ENCODE measurements around the gene AFAP1L2.

Gene AFAP1L2

GRCh38 chr10:114397651-114398145 is 6.6 kb downstream of the AFAP1L2 start:
- Histone ChIP-seq H3K27ac (ENCODE audit: low read length) (peak overlapping the region; percentile 71), H3K27me3 (ENCODE audit: control insufficient read depth in 1 of 2, insufficient read depth in 2 of 2, low read length in 2 of 2) (no peaks in the 10 kb centered on the region), H3K9me3 (ENCODE audit: control insufficient read depth in 2 of 2, low read length in 2 of 2) (no peaks in the 10 kb centered on the region), H3K36me3 (ENCODE audit: control insufficient read depth in 2 of 2, insufficient read depth in 2 of 2, low read length in 2 of 2) (no peaks in the 10 kb centered on the region), H3K4me1 (ENCODE audit: control insufficient read depth, insufficient read depth, low read length) (peaks cover 75% of the 10 kb centered on the region), H3K4me3 (ENCODE audit: low read length in 2 of 2) (peak overlapping the region; percentile 36 to 65), H3K9ac (ENCODE audit: low read length in 2 of 2) (peak overlapping the region; percentile 52 to 60)

GRCh38 chr10:114396464-114396863 is 7.8 kb downstream of the AFAP1L2 start:
- Histone ChIP-seq H3K4me3 (ENCODE audit: low read length in 2 of 2) (peak overlapping the region in 1 of 2 donors; percentile 65), H3K27ac (ENCODE audit: low read length) (no peak overlapping the region), H3K4me1 (ENCODE audit: control insufficient read depth, insufficient read depth, low read length) (peaks cover 67% of the 10 kb centered on the region), H3K36me3 (ENCODE audit: control insufficient read depth in 2 of 2, insufficient read depth in 2 of 2, low read length in 2 of 2) (no peaks in the 10 kb centered on the region), H3K27me3 (ENCODE audit: control insufficient read depth in 1 of 2, insufficient read depth in 2 of 2, low read length in 2 of 2) (no peaks in the 10 kb centered on the region), H3K9ac (ENCODE audit: low read length in 2 of 2) (no peak overlapping the region), H3K9me3 (ENCODE audit: control insufficient read depth in 2 of 2, low read length in 2 of 2) (no peaks in the 10 kb centered on the region)

- Histone ChIP-seq H3K27ac (ENCODE audit: low read length) (no peak overlapping the region), H3K4me3 (ENCODE audit: low read length in 2 of 2) (no peak overlapping the region), H3K9ac (ENCODE audit: low read length in 2 of 2) (no peak overlapping the region), H3K27me3 (ENCODE audit: control insufficient read depth in 1 of 2, insufficient read depth in 2 of 2, low read length in 2 of 2) (no peaks in the 10 kb centered on the region), H3K9me3 (ENCODE audit: control insufficient read depth in 2 of 2, low read length in 2 of 2) (no peaks in the 10 kb centered on the region), H3K4me1 (ENCODE audit: control insufficient read depth, insufficient read depth, low read length) (peaks cover 60% of the 10 kb centered on the region), H3K36me3 (ENCODE audit: control insufficient read depth in 2 of 2, insufficient read depth in 2 of 2, low read length in 2 of 2) (no peaks in the 10 kb centered on the region)
These were observed 8.8 kb downstream of the AFAP1L2 start for GRCh38 chr10:114395366-114396022.

- Histone ChIP-seq H3K4me1 (ENCODE audit: control insufficient read depth, insufficient read depth, low read length) (peaks cover 56% of the 10 kb centered on the region), H3K27ac (ENCODE audit: low read length) (peak overlapping the region; percentile 41), H3K4me3 (ENCODE audit: low read length in 2 of 2) (no peak overlapping the region), H3K9ac (ENCODE audit: low read length in 2 of 2) (no peak overlapping the region), H3K27me3 (ENCODE audit: control insufficient read depth in 1 of 2, insufficient read depth in 2 of 2, low read length in 2 of 2) (no peaks in the 10 kb centered on the region), H3K36me3 (ENCODE audit: control insufficient read depth in 2 of 2, insufficient read depth in 2 of 2, low read length in 2 of 2) (no peaks in the 10 kb centered on the region), H3K9me3 (ENCODE audit: control insufficient read depth in 2 of 2, low read length in 2 of 2) (no peaks in the 10 kb centered on the region)
These were observed 9.8 kb downstream of the AFAP1L2 start for GRCh38 chr10:114394531-114394930.

GRCh38 chr10:114393886-114394285 is 10.4 kb downstream of the AFAP1L2 start:
- H3K9me3 ChIP-seq (ENCODE audit: control insufficient read depth in 2 of 2, low read length in 2 of 2), result no peaks in the 10 kb centered on the region
- peak overlapping the region in 1 of 2 donors; percentile 5 for H3K9ac ChIP-seq (ENCODE audit: low read length in 2 of 2)
- peaks cover 55% of the 10 kb centered on the region for H3K4me1 ChIP-seq (ENCODE audit: control insufficient read depth, insufficient read depth, low read length)
- H3K4me3 ChIP-seq (ENCODE audit: low read length in 2 of 2), result peak overlapping the region in 1 of 2 donors; percentile 61
- H3K36me3 ChIP-seq (ENCODE audit: control insufficient read depth in 2 of 2, insufficient read depth in 2 of 2, low read length in 2 of 2), result no peaks in the 10 kb centered on the region
- peak overlapping the region; percentile 41 for H3K27ac ChIP-seq (ENCODE audit: low read length)
- no peaks in the 10 kb centered on the region for H3K27me3 ChIP-seq (ENCODE audit: control insufficient read depth in 1 of 2, insufficient read depth in 2 of 2, low read length in 2 of 2)

GRCh38 chr10:114393482-114393881 is 10.8 kb downstream of the AFAP1L2 start:
- Histone ChIP-seq H3K4me3 (ENCODE audit: low read length in 2 of 2) (peak overlapping the region in 1 of 2 donors; percentile 61), H3K36me3 (ENCODE audit: control insufficient read depth in 2 of 2, insufficient read depth in 2 of 2, low read length in 2 of 2) (no peaks in the 10 kb centered on the region), H3K4me1 (ENCODE audit: control insufficient read depth, insufficient read depth, low read length) (peaks cover 54% of the 10 kb centered on the region), H3K27ac (ENCODE audit: low read length) (peak overlapping the region; percentile 41), H3K9ac (ENCODE audit: low read length in 2 of 2) (no peak overlapping the region), H3K9me3 (ENCODE audit: control insufficient read depth in 2 of 2, low read length in 2 of 2) (no peaks in the 10 kb centered on the region), H3K27me3 (ENCODE audit: control insufficient read depth in 1 of 2, insufficient read depth in 2 of 2, low read length in 2 of 2) (no peaks in the 10 kb centered on the region)

GRCh38 chr10:114392112-114392835 is 12.0 kb downstream of the AFAP1L2 start:
- no peaks in the 10 kb centered on the region for H3K36me3 ChIP-seq (ENCODE audit: control insufficient read depth in 2 of 2, insufficient read depth in 2 of 2, low read length in 2 of 2)
- peak overlapping the region; percentile 18 for H3K27ac ChIP-seq (ENCODE audit: low read length)
- H3K27me3 ChIP-seq (ENCODE audit: control insufficient read depth in 1 of 2, insufficient read depth in 2 of 2, low read length in 2 of 2), result no peaks in the 10 kb centered on the region
- H3K9ac ChIP-seq (ENCODE audit: low read length in 2 of 2), result no peak overlapping the region
- peaks cover 43% of the 10 kb centered on the region for H3K4me1 ChIP-seq (ENCODE audit: control insufficient read depth, insufficient read depth, low read length)
- H3K9me3 ChIP-seq (ENCODE audit: control insufficient read depth in 2 of 2, low read length in 2 of 2), result no peaks in the 10 kb centered on the region
- H3K4me3 ChIP-seq (ENCODE audit: low read length in 2 of 2), result no peak overlapping the region

GRCh38 chr10:114391599-114391998 is 12.7 kb downstream of the AFAP1L2 start:
- no peak overlapping the region for H3K9ac ChIP-seq (ENCODE audit: low read length in 2 of 2)
- H3K27ac ChIP-seq (ENCODE audit: low read length), result no peak overlapping the region
- H3K36me3 ChIP-seq (ENCODE audit: control insufficient read depth in 2 of 2, insufficient read depth in 2 of 2, low read length in 2 of 2), result no peaks in the 10 kb centered on the region
- H3K27me3 ChIP-seq (ENCODE audit: control insufficient read depth in 1 of 2, insufficient read depth in 2 of 2, low read length in 2 of 2), result no peaks in the 10 kb centered on the region
- peaks cover 38% of the 10 kb centered on the region for H3K4me1 ChIP-seq (ENCODE audit: control insufficient read depth, insufficient read depth, low read length)
- no peaks in the 10 kb centered on the region for H3K9me3 ChIP-seq (ENCODE audit: control insufficient read depth in 2 of 2, low read length in 2 of 2)
- no peak overlapping the region for H3K4me3 ChIP-seq (ENCODE audit: low read length in 2 of 2)

GRCh38 chr10:114389426-114389825 is 14.9 kb downstream of the AFAP1L2 start:
- Histone ChIP-seq H3K27me3 (ENCODE audit: control insufficient read depth in 1 of 2, insufficient read depth in 2 of 2, low read length in 2 of 2) (no peaks in the 10 kb centered on the region), H3K9ac (ENCODE audit: low read length in 2 of 2) (no peak overlapping the region), H3K4me1 (ENCODE audit: control insufficient read depth, insufficient read depth, low read length) (peaks cover 38% of the 10 kb centered on the region), H3K36me3 (ENCODE audit: control insufficient read depth in 2 of 2, insufficient read depth in 2 of 2, low read length in 2 of 2) (no peaks in the 10 kb centered on the region), H3K27ac (ENCODE audit: low read length) (no peak overlapping the region), H3K4me3 (ENCODE audit: low read length in 2 of 2) (no peak overlapping the region), H3K9me3 (ENCODE audit: control insufficient read depth in 2 of 2, low read length in 2 of 2) (no peaks in the 10 kb centered on the region)

GRCh38 chr10:114388275-114388674 is 16.0 kb downstream of the AFAP1L2 start:
- no peaks in the 10 kb centered on the region for H3K36me3 ChIP-seq (ENCODE audit: control insufficient read depth in 2 of 2, insufficient read depth in 2 of 2, low read length in 2 of 2)
- H3K9me3 ChIP-seq (ENCODE audit: control insufficient read depth in 2 of 2, low read length in 2 of 2), result no peaks in the 10 kb centered on the region
- H3K4me3 ChIP-seq (ENCODE audit: low read length in 2 of 2), result no peak overlapping the region
- H3K27me3 ChIP-seq (ENCODE audit: control insufficient read depth in 1 of 2, insufficient read depth in 2 of 2, low read length in 2 of 2), result no peaks in the 10 kb centered on the region
- no peak overlapping the region for H3K27ac ChIP-seq (ENCODE audit: low read length)
- H3K9ac ChIP-seq (ENCODE audit: low read length in 2 of 2), result no peak overlapping the region
- H3K4me1 ChIP-seq (ENCODE audit: control insufficient read depth, insufficient read depth, low read length), result peaks cover 28% of the 10 kb centered on the region

- Histone ChIP-seq H3K4me3 (ENCODE audit: low read length in 2 of 2) (no peak overlapping the region), H3K27me3 (ENCODE audit: control insufficient read depth in 1 of 2, insufficient read depth in 2 of 2, low read length in 2 of 2) (no peaks in the 10 kb centered on the region), H3K36me3 (ENCODE audit: control insufficient read depth in 2 of 2, insufficient read depth in 2 of 2, low read length in 2 of 2) (no peaks in the 10 kb centered on the region), H3K27ac (ENCODE audit: low read length) (no peak overlapping the region), H3K9ac (ENCODE audit: low read length in 2 of 2) (no peak overlapping the region), H3K4me1 (ENCODE audit: control insufficient read depth, insufficient read depth, low read length) (peaks cover 23% of the 10 kb centered on the region), H3K9me3 (ENCODE audit: control insufficient read depth in 2 of 2, low read length in 2 of 2) (no peaks in the 10 kb centered on the region)
These were observed 16.5 kb downstream of the AFAP1L2 start for GRCh38 chr10:114387784-114388183.

Measured in stomach smooth muscle (tissue), 2 donors.